ENCODE measurements around the gene DIPK1C. TPM values are rescaled to one million over a fixed set of nuclear protein-coding genes. Genes with fewer than 3 reads are reported as not detected.

The DIPK1C gene
- not detected in 2 replicates for total RNA-seq

GRCh38 chr18:74457043-74457724 lies at the start of gene DIPK1C:
DIPK1C (minus strand) TSS chr18:74457308; CDS start chr18:74457259, 49 bp downstream.

GRCh38 chr18:74495581-74496507 lies 38.7 kb upstream of the DIPK1C start, which contains the start of gene CNDP2:
CNDP2 (plus strand) TSS chr18:74496363; CDS start chr18:74499974, 3,611 bp downstream.

Other genes with a start within 250 kb of the DIPK1C start
- gene CYB5A, start 165.3 kb downstream of the DIPK1C start, total RNA-seq, result 55.4 and 92.7 TPM in 2 replicates
- gene C18orf63, start 141.5 kb downstream of the DIPK1C start, total RNA-seq, result not detected in 2 replicates
- gene CNDP2, start 39.1 kb upstream of the DIPK1C start, total RNA-seq, result 31.6 and 84.0 TPM in 2 replicates
- gene CNDP1, start 77.2 kb upstream of the DIPK1C start, total RNA-seq, result not detected in 2 replicates
- 12.7 and 16.5 TPM in 2 replicates for gene ZNF407, start 140.6 kb upstream of the DIPK1C start, total RNA-seq